ENCODE measurements around the gene RNASE9.

The RNASE9 gene

DNA sequence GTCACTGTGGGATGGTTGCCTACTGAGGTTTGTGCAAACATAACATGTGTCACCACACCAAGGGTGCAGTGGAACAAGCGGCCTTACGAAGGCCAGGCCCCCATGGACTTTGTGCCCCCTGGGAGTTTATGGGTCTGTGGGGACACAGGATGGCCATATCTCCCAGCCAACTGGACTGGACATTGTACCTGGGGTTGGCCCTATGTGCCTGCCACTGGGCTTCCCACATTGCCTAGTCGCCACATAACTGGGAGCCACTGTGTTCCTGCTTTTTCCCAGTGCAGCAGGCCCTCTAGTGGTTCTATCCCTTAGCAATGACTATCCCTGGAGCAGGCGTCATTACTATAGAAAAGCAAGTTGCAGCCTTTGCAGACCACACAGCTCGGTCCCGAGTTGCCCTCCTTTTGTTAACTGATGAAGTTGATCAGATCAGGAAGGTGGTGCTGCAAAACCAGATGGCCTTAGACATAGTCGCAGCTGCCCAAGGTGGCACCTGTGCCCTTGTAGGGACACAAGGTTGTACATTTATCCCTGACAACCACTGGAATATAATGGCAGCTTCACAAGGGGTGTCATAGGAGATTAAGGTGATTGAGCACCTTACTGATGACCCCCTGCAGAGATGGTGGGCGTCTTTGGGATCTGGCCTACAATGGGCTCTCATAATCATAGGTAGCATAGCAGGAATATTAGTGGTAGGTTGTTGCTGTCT lies 45.5 kb upstream of the RNASE9 start:
- Histone ChIP-seq H3K27me3 (ENCODE audit: insufficient read depth, low read length, poor library complexity) (peaks cover 11% of the 10 kb centered on the region), H3K79me2 (ENCODE audit: insufficient read depth, low read length) (no peaks in the 10 kb centered on the region), H2AFZ (ENCODE audit: low read depth, low read length) (no peak overlapping the region), H3K27ac (ENCODE audit: low read length) (no peak overlapping the region), H4K20me1 (ENCODE audit: insufficient read depth, low read length) (no peaks in the 10 kb centered on the region), H3K4me1 (ENCODE audit: insufficient read depth, low read length) (peaks cover 27% of the 10 kb centered on the region), H3K4me3 (ENCODE audit: low read depth in 1 of 2, low read length in 2 of 2) (no peak overlapping the region), H3K9me3 (ENCODE audit: insufficient read depth, low read length, severe bottlenecking) (no peaks in the 10 kb centered on the region), H3K9ac (ENCODE audit: low read depth, low read length) (no peak overlapping the region), H3K36me3 (ENCODE audit: insufficient read depth, low read length) (no peaks in the 10 kb centered on the region), H3K4me2 (ENCODE audit: insufficient read depth, low read length) (no peak overlapping the region)
- TF ChIP-seq, protein P1, sequence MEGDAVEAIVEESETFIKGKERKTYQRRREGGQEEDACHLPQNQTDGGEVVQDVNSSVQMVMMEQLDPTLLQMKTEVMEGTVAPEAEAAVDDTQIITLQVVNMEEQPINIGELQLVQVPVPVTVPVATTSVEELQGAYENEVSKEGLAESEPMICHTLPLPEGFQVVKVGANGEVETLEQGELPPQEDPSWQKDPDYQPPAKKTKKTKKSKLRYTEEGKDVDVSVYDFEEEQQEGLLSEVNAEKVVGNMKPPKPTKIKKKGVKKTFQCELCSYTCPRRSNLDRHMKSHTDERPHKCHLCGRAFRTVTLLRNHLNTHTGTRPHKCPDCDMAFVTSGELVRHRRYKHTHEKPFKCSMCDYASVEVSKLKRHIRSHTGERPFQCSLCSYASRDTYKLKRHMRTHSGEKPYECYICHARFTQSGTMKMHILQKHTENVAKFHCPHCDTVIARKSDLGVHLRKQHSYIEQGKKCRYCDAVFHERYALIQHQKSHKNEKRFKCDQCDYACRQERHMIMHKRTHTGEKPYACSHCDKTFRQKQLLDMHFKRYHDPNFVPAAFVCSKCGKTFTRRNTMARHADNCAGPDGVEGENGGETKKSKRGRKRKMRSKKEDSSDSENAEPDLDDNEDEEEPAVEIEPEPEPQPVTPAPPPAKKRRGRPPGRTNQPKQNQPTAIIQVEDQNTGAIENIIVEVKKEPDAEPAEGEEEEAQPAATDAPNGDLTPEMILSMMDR (IDR thresholded peaks at IDR 0.05; ENCODE audit: borderline replicate concordance, extremely low read depth, low read length, poor library complexity, severe bottlenecking), result peak; percentile 41
- no peak for TF ChIP-seq EZH2 (IDR thresholded peaks at IDR 0.05; ENCODE audit: borderline replicate concordance, low read depth, low read length, severe bottlenecking)
- DNase-seq (no peak), ATAC-seq (ENCODE audit: insufficient read depth, low read depth) (no peak)

DNA sequence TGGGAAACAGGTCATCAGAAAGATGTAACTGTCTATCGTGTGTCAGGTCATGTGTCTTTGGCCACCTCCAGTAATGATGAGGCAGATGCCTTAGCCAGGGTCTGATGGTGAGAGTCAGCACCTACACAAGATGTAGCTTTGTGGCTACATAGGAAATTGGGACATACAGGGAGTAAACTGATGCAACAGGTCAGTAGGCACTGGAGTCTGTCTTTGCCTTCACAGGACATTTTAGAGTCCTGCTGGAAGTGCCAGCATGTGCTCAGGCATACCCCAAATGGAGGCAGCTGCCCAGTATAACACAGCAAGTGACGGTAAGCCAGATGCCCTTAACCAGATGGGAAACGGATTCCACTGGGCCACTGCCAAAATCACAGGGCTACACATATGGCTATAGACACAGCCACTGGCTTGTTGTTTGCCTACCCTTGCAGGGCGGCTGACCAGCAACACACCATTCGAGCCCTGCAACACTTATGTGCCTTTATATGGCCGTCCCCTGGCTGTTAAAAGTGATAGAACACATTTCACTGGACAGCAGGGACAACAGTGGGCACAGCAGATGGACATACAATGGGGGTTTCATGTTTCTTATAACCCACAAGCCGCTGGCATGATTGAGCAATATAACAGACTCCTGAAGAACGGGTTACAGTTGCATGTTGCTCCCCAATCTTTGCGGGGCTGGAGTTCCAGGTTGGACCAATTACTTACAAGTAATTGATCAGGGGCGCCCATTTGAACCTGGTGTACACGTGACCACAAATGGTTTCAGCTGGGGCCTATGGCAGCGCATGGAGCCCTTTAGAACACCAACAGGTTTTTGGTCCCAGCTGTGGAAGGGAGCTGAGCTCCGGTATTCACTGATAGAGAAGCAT lies 43.2 kb upstream of the RNASE9 start:
- no peak overlapping the region for H3K4me2 ChIP-seq (ENCODE audit: insufficient read depth, low read length)
- no peaks in the 10 kb centered on the region for H3K27me3 ChIP-seq (ENCODE audit: insufficient read depth, low read length, poor library complexity)
- H2AFZ ChIP-seq (ENCODE audit: low read depth, low read length), result no peak overlapping the region
- peaks cover 6% of the 10 kb centered on the region for H3K4me1 ChIP-seq (ENCODE audit: insufficient read depth, low read length)
- H3K79me2 ChIP-seq (ENCODE audit: insufficient read depth, low read length), result no peaks in the 10 kb centered on the region
- no peaks in the 10 kb centered on the region for H3K36me3 ChIP-seq (ENCODE audit: insufficient read depth, low read length)
- no peaks in the 10 kb centered on the region for H4K20me1 ChIP-seq (ENCODE audit: insufficient read depth, low read length)
- no peak for ATAC-seq (ENCODE audit: insufficient read depth, low read depth)
- H3K4me3 ChIP-seq (ENCODE audit: low read depth in 1 of 2, low read length in 2 of 2), result no peak overlapping the region
- H3K9me3 ChIP-seq (ENCODE audit: insufficient read depth, low read length, severe bottlenecking), result no peaks in the 10 kb centered on the region
- TF ChIP-seq EZH2 (IDR thresholded peaks at IDR 0.05; ENCODE audit: borderline replicate concordance, low read depth, low read length, severe bottlenecking), result no peak
- TF ChIP-seq, protein P1 (IDR thresholded peaks at IDR 0.05; ENCODE audit: borderline replicate concordance, extremely low read depth, low read length, poor library complexity, severe bottlenecking), result no peak
- no peak overlapping the region for H3K9ac ChIP-seq (ENCODE audit: low read depth, low read length)
- H3K27ac ChIP-seq (ENCODE audit: low read length), result no peak overlapping the region
- DNase-seq, result no peak

DNA sequence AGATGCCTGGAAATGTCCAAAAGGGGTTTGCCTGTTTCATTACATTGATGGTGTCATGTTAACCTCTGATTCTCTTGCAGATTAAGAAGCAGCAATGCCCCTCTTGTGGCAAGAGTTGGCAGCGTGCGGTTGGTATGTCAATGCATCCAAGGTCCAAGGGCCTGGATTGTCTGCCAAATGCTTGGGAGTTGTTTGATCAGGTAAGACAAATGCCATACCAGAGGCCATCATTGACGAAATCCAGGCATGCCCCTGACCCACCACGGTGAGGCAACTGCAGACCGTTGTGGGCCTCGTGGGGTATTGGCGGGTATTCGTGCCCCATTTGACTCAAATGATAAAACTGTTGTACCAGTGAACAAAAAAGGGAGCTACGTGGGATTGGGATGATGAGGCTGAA lies 41.7 kb upstream of the RNASE9 start:
- ATAC-seq (ENCODE audit: insufficient read depth, low read depth), result no peak

More for the DNA sequence above, 41.7 kb upstream of the RNASE9 start:
- no peak overlapping the region for H2AFZ ChIP-seq (ENCODE audit: low read depth, low read length)
- DNase-seq, result no peak
- no peaks in the 10 kb centered on the region for H4K20me1 ChIP-seq (ENCODE audit: insufficient read depth, low read length)
- H3K9me3 ChIP-seq (ENCODE audit: insufficient read depth, low read length, severe bottlenecking), result no peaks in the 10 kb centered on the region
- H3K27ac ChIP-seq (ENCODE audit: low read length), result no peak overlapping the region
- no peaks in the 10 kb centered on the region for H3K27me3 ChIP-seq (ENCODE audit: insufficient read depth, low read length, poor library complexity)
- no peak for TF ChIP-seq EZH2 (IDR thresholded peaks at IDR 0.05; ENCODE audit: borderline replicate concordance, low read depth, low read length, severe bottlenecking)
- TF ChIP-seq, protein P1 (IDR thresholded peaks at IDR 0.05; ENCODE audit: borderline replicate concordance, extremely low read depth, low read length, poor library complexity, severe bottlenecking), result no peak
- H3K36me3 ChIP-seq (ENCODE audit: insufficient read depth, low read length), result no peaks in the 10 kb centered on the region
- H3K4me3 ChIP-seq (ENCODE audit: low read depth in 1 of 2, low read length in 2 of 2), result no peak overlapping the region
- no peak overlapping the region for H3K4me2 ChIP-seq (ENCODE audit: insufficient read depth, low read length)
- H3K79me2 ChIP-seq (ENCODE audit: insufficient read depth, low read length), result no peaks in the 10 kb centered on the region
- no peak overlapping the region for H3K9ac ChIP-seq (ENCODE audit: low read depth, low read length)
- H3K4me1 ChIP-seq (ENCODE audit: insufficient read depth, low read length), result no peaks in the 10 kb centered on the region
